Keratinocyte (primary cell): Measurements from ENCODE around the gene SND1. TPM values are rescaled to one million over a fixed set of nuclear protein-coding genes. Genes with fewer than 3 reads are reported as not detected.

Experiments
- DNase-seq: peaks from one replicate; pipeline ENCODE4 v3.0.0-alpha.2; 2011; ENCODE audit warnings: low read depth, missing footprints, low spot score
- FAIRE-seq: peaks from 2 replicates; lab custom pipeline; 2011; peaks lifted over from hg19 to GRCh38; lab: Jason Lieb, UNC
- H2AFZ ChIP-seq: 2 replicates; pipeline ENCODE4 v1.6.0; 2012; ENCODE audit warnings: low read length, control low read depth, inconsistent platforms; ENCODE audit not compliant: control insufficient read depth
- H3K27ac ChIP-seq: 2 replicates; pipeline ENCODE4 v1.5.1; 2011; ENCODE audit warnings: low read length; ENCODE audit not compliant: control insufficient read depth, insufficient read depth
- H3K27me3 ChIP-seq: 3 replicates; pipeline ENCODE4 v1.6.0; 2011; ENCODE audit warnings: low read length; ENCODE audit not compliant: control insufficient read depth, insufficient read depth; ENCODE audit errors: extremely low read depth
- H3K36me3 ChIP-seq, 2 experiments: 2 replicates in 1 of 2; 3 replicates in 1 of 2; pipeline ENCODE4 v1.5.1; 2011; ENCODE audit warnings: low read length in 2 of 2, mild to moderate bottlenecking in 1 of 2; ENCODE audit not compliant: control insufficient read depth in 2 of 2, insufficient read depth in 2 of 2; ENCODE audit errors: extremely low read depth in 1 of 2
- H3K4me1 ChIP-seq: 3 replicates; pipeline ENCODE4 v1.5.1; 2011; ENCODE audit warnings: low read length; ENCODE audit not compliant: control insufficient read depth, insufficient read depth; ENCODE audit errors: extremely low read depth
- H3K4me2 ChIP-seq: 3 replicates; pipeline ENCODE4 v1.6.0; 2011; ENCODE audit warnings: low read depth, low read length; ENCODE audit not compliant: control insufficient read depth, insufficient read depth; ENCODE audit errors: extremely low read depth
- H3K4me3 ChIP-seq, 3 experiments: fragments of 200-600 bp in 1 of 3; sonication (generic) in 1 of 3; 2 replicates in 2 of 3; 3 replicates in 1 of 3; pipeline ENCODE4 v1.5.1; 2011 to 2016; ENCODE audit warnings: low read length in 3 of 3, mild to moderate bottlenecking in 3 of 3, control low read depth in 2 of 3, inconsistent platforms in 1 of 3, low read depth in 1 of 3, mixed read lengths in 1 of 3, mixed run types in 1 of 3, moderate library complexity in 1 of 3; ENCODE audit not compliant: control insufficient read depth in 2 of 3, insufficient read depth in 2 of 3; ENCODE audit errors: extremely low read depth in 1 of 3
- H3K79me2 ChIP-seq: 2 replicates; pipeline ENCODE4 v1.6.0; 2012; ENCODE audit warnings: low read length; ENCODE audit not compliant: control insufficient read depth, insufficient read depth
- H3K9ac ChIP-seq: 3 replicates; pipeline ENCODE4 v1.6.0; 2011; ENCODE audit warnings: low read length; ENCODE audit not compliant: control insufficient read depth, insufficient read depth; ENCODE audit errors: extremely low read depth
- H3K9me1 ChIP-seq: 3 replicates; pipeline ENCODE4 v1.6.0; 2011; ENCODE audit warnings: low read length; ENCODE audit not compliant: control insufficient read depth, insufficient read depth; ENCODE audit errors: extremely low read depth
- H3K9me3 ChIP-seq: 2 replicates; pipeline ENCODE4 v1.5.1; 2012; ENCODE audit warnings: low read depth, low read length; ENCODE audit not compliant: control insufficient read depth
- H4K20me1 ChIP-seq: 3 replicates; pipeline ENCODE4 v1.6.0; 2011; ENCODE audit warnings: low read length; ENCODE audit not compliant: control insufficient read depth, insufficient read depth; ENCODE audit errors: extremely low read depth
- CTCF ChIP-seq, 3 experiments: IDR thresholded peaks in 1 of 3; conservative IDR thresholded peaks in 1 of 3; optimal IDR thresholded peaks in 1 of 3; 2 replicates in 2 of 3; 3 replicates in 1 of 3; pipeline versions ENCODE3 to v1.5.1; 2011; ENCODE audit warnings: low read length in 3 of 3, mild to moderate bottlenecking in 3 of 3, moderate library complexity in 2 of 3, control low read depth in 1 of 3, inconsistent platforms in 1 of 3; ENCODE audit not compliant: insufficient read depth in 2 of 3; ENCODE audit errors: extremely low read depth in 1 of 3
- EZH2 ChIP-seq: IDR thresholded peaks from one replicate; pipeline ENCODE4 v1.6.1; 2012; ENCODE audit warnings: inconsistent platforms, mild to moderate bottlenecking, low read length, moderate library complexity
- dilution Hi-C: fragments of 300-500 bp; cut with MboI; formaldehyde crosslinking; loops from one replicate; pipeline ENCODE4 v1.7.0; 2020; ENCODE audit warnings: low sequenced_read_pairs; ENCODE audit not compliant: extremely low pct_ligation_motif_present
- polyA plus RNA-seq, 5 experiments: library from polyadenylated mRNA; depleted of rRNA in 3 of 5; stranded (reverse) in 3 of 5; stranded (forward) in 1 of 5; unstranded in 1 of 5; fragments of >200 nt; gene quantifications; 1 replicate in 1 of 5; 2 replicates in 3 of 5; 3 replicates in 1 of 5; pipeline versions ENCODE4 v1.2.1 to v1.2.3, GENCODE V29; 2011 to 2012; ENCODE audit warnings: missing spikeins in 2 of 5, low read depth in 1 of 5, low replicate concordance in 1 of 5

SND1 gene
- polyA plus RNA-seq, 1 donor (not counting 4 experiments of a cell fraction or from before 2014, with no cell fraction given), result 140 TPM

- Histone ChIP-seq H3K27ac (peak overlapping the region; percentile 66), H3K4me2 (peak overlapping the region; percentile 49), H3K27me3 (no peaks in the 10 kb centered on the region), H2AFZ (no peak overlapping the region), H3K9ac (peak overlapping the region; percentile 26), H3K4me3 (no peak overlapping the region), H3K9me1 (peaks cover 3% of the 10 kb centered on the region), H3K4me1 (peaks cover 28% of the 10 kb centered on the region), H4K20me1 (peaks cover 15% of the 10 kb centered on the region), H3K9me3 (no peaks in the 10 kb centered on the region), H3K79me2 (peaks cover 95% of the 10 kb centered on the region), H3K36me3 (peaks cover 3 to 9% of the 10 kb centered on the region in 2 experiments)
- TF ChIP-seq EZH2 (no peak), CTCF (optimal IDR thresholded peaks at IDR 0.05 in 1 of 3, IDR thresholded peaks at IDR 0.05 in 1 of 3, conservative IDR thresholded peaks at IDR 0.05 in 1 of 3; ENCODE audit: extremely low read depth in 1 of 3, insufficient read depth in 2 of 3, low read length in 3 of 3) (no peak)
- FAIRE-seq (no peak), DNase-seq (no peak)
- dilution Hi-C loops, result no loop called here
These were observed 13.9 kb downstream of the SND1 start for GRCh38 chr7:127665922-127666321.

- peak overlapping the region; percentile 66 for H3K27ac ChIP-seq
- dilution Hi-C loops, result no loop called here
- H3K36me3 ChIP-seq, result peaks cover 0 to 13% of the 10 kb centered on the region in 2 experiments
- H3K9me3 ChIP-seq, result no peaks in the 10 kb centered on the region
- peak overlapping the region; percentile 49 for H3K4me2 ChIP-seq
- no peak for DNase-seq
- peaks cover 28% of the 10 kb centered on the region for H3K4me1 ChIP-seq
- TF ChIP-seq CTCF (optimal IDR thresholded peaks at IDR 0.05 in 1 of 3, IDR thresholded peaks at IDR 0.05 in 1 of 3, conservative IDR thresholded peaks at IDR 0.05 in 1 of 3; ENCODE audit: extremely low read depth in 1 of 3, insufficient read depth in 2 of 3, low read length in 3 of 3) (no peak), EZH2 (no peak)
- peak overlapping the region in 2 of 3 experiments; percentile 13 to 16 for H3K4me3 ChIP-seq
- peak overlapping the region; percentile 45 for H3K9ac ChIP-seq
- H4K20me1 ChIP-seq, result peaks cover 15% of the 10 kb centered on the region
- H2AFZ ChIP-seq, result no peak overlapping the region
- H3K27me3 ChIP-seq, result no peaks in the 10 kb centered on the region
- no peak for FAIRE-seq
- peaks cover 95% of the 10 kb centered on the region for H3K79me2 ChIP-seq
- peaks cover 3% of the 10 kb centered on the region for H3K9me1 ChIP-seq
These were observed 14.6 kb downstream of the SND1 start for GRCh38 chr7:127666602-127667001.
